NCI-H526 treated with DMSO at 0.1 percent for 48 hours (cell line): Measurements from ENCODE around the gene PPARG.
A peak's percentile ranks its signal among the peaks of the same experiment; 100 is the strongest.

ENCODE experiments used
- DNase-seq: peaks from one replicate; lab custom pipeline; 2025; lab: John Stamatoyannopoulos, UW

Gene PPARG

GRCh38 chr3:12313519-12313918, 24.6 kb downstream of the PPARG start:
- DNase-seq: no peak

- DNase-seq: no peak
Measured at GRCh38 chr3:12316253-12316652, 27.4 kb downstream of the PPARG start.

GRCh38 chr3:12316729-12317351, 28.0 kb downstream of the PPARG start:
- DNase-seq: peak; percentile 5

- no peak for DNase-seq
Measured at GRCh38 chr3:12317914-12318313, 29.0 kb downstream of the PPARG start.

- DNase-seq: no peak
Measured at GRCh38 chr3:12318758-12319621, 30.1 kb downstream of the PPARG start.

- no peak for DNase-seq
Measured at GRCh38 chr3:12321015-12321414, 32.1 kb downstream of the PPARG start.

- no peak for DNase-seq
Measured at GRCh38 chr3:12323237-12323636, 34.4 kb downstream of the PPARG start.

- no peak for DNase-seq
Measured at GRCh38 chr3:12325586-12326515, 37.0 kb downstream of the PPARG start.

- no peak for DNase-seq
Measured at GRCh38 chr3:12327021-12327420, 38.2 kb downstream of the PPARG start.

GRCh38 chr3:12328132-12328836, 39.4 kb downstream of the PPARG start:
- no peak for DNase-seq

- DNase-seq: no peak
Measured at GRCh38 chr3:12328837-12329462, 40.1 kb downstream of the PPARG start.

- no peak for DNase-seq
Measured at GRCh38 chr3:12334786-12335185, 45.9 kb downstream of the PPARG start.

- no peak for DNase-seq
Measured at GRCh38 chr3:12335421-12335820, 46.6 kb downstream of the PPARG start.

GRCh38 chr3:12336099-12336498, 47.2 kb downstream of the PPARG start:
- DNase-seq: no peak

- DNase-seq: no peak
Measured at GRCh38 chr3:12338595-12339546, 50.0 kb downstream of the PPARG start.

- no peak for DNase-seq
Measured at GRCh38 chr3:12339701-12340480, 51.0 kb downstream of the PPARG start.

- no peak for DNase-seq
Measured at GRCh38 chr3:12340506-12340905, 51.6 kb downstream of the PPARG start.

- DNase-seq: no peak
Measured at GRCh38 chr3:12342151-12342550, 53.3 kb downstream of the PPARG start.

- no peak for DNase-seq
Measured at GRCh38 chr3:12343047-12343501, 54.2 kb downstream of the PPARG start.
